HepG2 (cell line): Measurements from ENCODE around the gene NTMT1. TPM values are rescaled to one million over a fixed set of nuclear protein-coding genes. Genes with fewer than 3 reads are reported as not detected.

Experiments
- HBP1 ChIP-seq: IDR thresholded peaks from 2 replicates; pipeline ENCODE4 v1.6.1; 2016; ENCODE audit warnings: low read depth, control low read depth
- HNRNPH1 ChIP-seq: fragments of 200-400 bp; formaldehyde crosslinking; optimal IDR thresholded peaks from 2 replicates; pipeline ENCODE3; 2017; ENCODE audit warnings: mild to moderate bottlenecking, low read depth, low read length
- JUN ChIP-seq: sonication (generic); formaldehyde crosslinking; IDR thresholded peaks from 2 replicates; pipeline ENCODE4 v1.4.0; 2020; ENCODE audit warnings: mild to moderate bottlenecking, missing genetic modification reagents
- KLF6 ChIP-seq: IDR thresholded peaks from 2 replicates; pipeline ENCODE4 v1.8.0; 2016; ENCODE audit warnings: missing biosample characterization, missing genetic modification reagents
- MIXL1 ChIP-seq: IDR thresholded peaks from 2 replicates; pipeline ENCODE4 v1.6.1; 2016
- PLSCR1 ChIP-seq: sonication (generic); formaldehyde crosslinking; IDR thresholded peaks from 2 replicates; pipeline ENCODE4 v1.5.0; 2020; ENCODE audit warnings: missing genetic modification reagents, mild to moderate bottlenecking, borderline replicate concordance
- POLR2A ChIP-seq, 2 experiments: IDR thresholded peaks; 2 replicates each; pipeline ENCODE4 v1.6.1; 2011; ENCODE audit warnings: low read depth in 2 of 2, low read length in 2 of 2, mild to moderate bottlenecking in 1 of 2, moderate library complexity in 1 of 2; ENCODE audit not compliant: insufficient read depth in 1 of 2
- SPEN ChIP-seq: sonication (generic); formaldehyde crosslinking; IDR thresholded peaks from 2 replicates; pipeline ENCODE4 v1.5.1; 2020; ENCODE audit warnings: low read depth, mild to moderate bottlenecking, missing genetic modification reagents
- STAT6 ChIP-seq: sonication (generic); formaldehyde crosslinking; IDR thresholded peaks from 2 replicates; pipeline ENCODE4 v1.4.0; 2020; ENCODE audit warnings: missing genetic modification reagents, mild to moderate bottlenecking, borderline replicate concordance
- TEAD2 ChIP-seq: sonication (generic); formaldehyde crosslinking; IDR thresholded peaks from 2 replicates; pipeline ENCODE4 v1.9.0; 2021; ENCODE audit warnings: missing genetic modification reagents
- TFE3 ChIP-seq: IDR thresholded peaks from 2 replicates; pipeline ENCODE4 v1.6.1; 2016
- XRCC5 ChIP-seq: fragments of 200-400 bp; formaldehyde crosslinking; optimal IDR thresholded peaks from 2 replicates; pipeline ENCODE3; 2017; ENCODE audit warnings: mild to moderate bottlenecking, low read length
- ZKSCAN5 ChIP-seq: sonication (generic); formaldehyde crosslinking; IDR thresholded peaks from 2 replicates; pipeline ENCODE4 v1.5.1; 2020; ENCODE audit warnings: mild to moderate bottlenecking, missing genetic modification reagents
- ZMYM3 ChIP-seq: sonication (generic); formaldehyde crosslinking; IDR thresholded peaks from 2 replicates; pipeline ENCODE4 v1.5.1; 2020; ENCODE audit warnings: mild to moderate bottlenecking, missing genetic modification reagents
- ZNF12 ChIP-seq: sonication (generic); formaldehyde crosslinking; IDR thresholded peaks from 2 replicates; pipeline ENCODE4 v1.5.0; 2020; ENCODE audit warnings: missing genetic modification reagents
- ZNF24 ChIP-seq: fragments of 450-650 bp; IDR thresholded peaks from 2 replicates; pipeline ENCODE4 v1.6.1; 2017; ENCODE audit warnings: antibody characterized with exemption, mild to moderate bottlenecking
- ZNF317 ChIP-seq: sonication (generic); formaldehyde crosslinking; IDR thresholded peaks from 2 replicates; pipeline ENCODE4 v1.5.0; 2020; ENCODE audit warnings: mild to moderate bottlenecking, missing genetic modification reagents
- ZNF530 ChIP-seq: sonication (generic); formaldehyde crosslinking; IDR thresholded peaks from 2 replicates; pipeline ENCODE4 v1.5.0; 2020; ENCODE audit warnings: low read depth, mild to moderate bottlenecking, missing genetic modification reagents
- polyA plus RNA-seq, 8 experiments: library from polyadenylated mRNA; depleted of rRNA in 3 of 8; stranded (reverse) in 7 of 8; unstranded in 1 of 8; fragments of >200 nt; fragmentation: Illumina TruSeq in 4 of 8; extraction: Trizol in 4 of 8; gene quantifications; 2 replicates each; pipeline versions ENCODE4 v1.2.1 to v1.2.3, GENCODE V29; 2011 to 2016; ENCODE audit warnings: low read depth in 4 of 8, missing spikeins in 1 of 8, mixed read lengths in 1 of 8; ENCODE audit not compliant: insufficient read depth in 1 of 8
- total RNA-seq, 5 experiments: library from RNA; depleted of rRNA; stranded (reverse); fragments of >200 nt; fragmentation: Illumina TruSeq; extraction: Trizol; gene quantifications; 2 replicates each; pipeline ENCODE4 v1.2.3, GENCODE V29; 2016; ENCODE audit warnings: low read depth in 1 of 5

NTMT1 gene
- total and polyA plus RNA-seq, 2 of the 13 experiments (the other 11 are each of a cell fraction or from before 2014, with no cell fraction given): 49.1 to 53.8 TPM

- TF ChIP-seq ZNF12 (CRISPR knock-in tag) (peak; percentile 10; the same call in 1 of the 2 replicates), JUN (CRISPR knock-in tag) (0 out of 2 replicates have a peak, but pooled peaks have one; percentile 5), ZKSCAN5 (no peak), HBP1 (no peak), KLF6 (CRISPR knock-in tag) (0 out of 2 replicates have a peak, but pooled peaks have one; percentile 25), ZMYM3 (CRISPR knock-in tag) (peak; percentile 54), MIXL1 (no peak), STAT6 (CRISPR knock-in tag) (no peak), HNRNPH1 (peak; percentile 62), TEAD2 (no peak), PLSCR1 (no peak), XRCC5 (peak; percentile 25), POLR2A (IDR thresholded peaks at IDR 0.05; ENCODE audit: insufficient read depth in 1 of 2, low read depth in 2 of 2, low read length in 2 of 2) (peak in 1 of 2 experiments; percentile 45; a peak in 3 of 4 replicates), ZNF24 (no peak), ZNF530 (CRISPR knock-in tag) (no peak), SPEN (CRISPR knock-in tag) (peak; percentile 19; the same call in 1 of the 2 replicates), ZNF317 (CRISPR knock-in tag) (no peak), TFE3 (CRISPR knock-in tag) (no peak)
Measured at GRCh38 chr9:129596541-129597331, 29.2 kb upstream of the NTMT1 start (continued).
